ENCODE measurements around the gene DHX15.

Gene DHX15
- total RNA-seq: 203 to 282 (median 233) reads per million in 18 experiments

DNA sequence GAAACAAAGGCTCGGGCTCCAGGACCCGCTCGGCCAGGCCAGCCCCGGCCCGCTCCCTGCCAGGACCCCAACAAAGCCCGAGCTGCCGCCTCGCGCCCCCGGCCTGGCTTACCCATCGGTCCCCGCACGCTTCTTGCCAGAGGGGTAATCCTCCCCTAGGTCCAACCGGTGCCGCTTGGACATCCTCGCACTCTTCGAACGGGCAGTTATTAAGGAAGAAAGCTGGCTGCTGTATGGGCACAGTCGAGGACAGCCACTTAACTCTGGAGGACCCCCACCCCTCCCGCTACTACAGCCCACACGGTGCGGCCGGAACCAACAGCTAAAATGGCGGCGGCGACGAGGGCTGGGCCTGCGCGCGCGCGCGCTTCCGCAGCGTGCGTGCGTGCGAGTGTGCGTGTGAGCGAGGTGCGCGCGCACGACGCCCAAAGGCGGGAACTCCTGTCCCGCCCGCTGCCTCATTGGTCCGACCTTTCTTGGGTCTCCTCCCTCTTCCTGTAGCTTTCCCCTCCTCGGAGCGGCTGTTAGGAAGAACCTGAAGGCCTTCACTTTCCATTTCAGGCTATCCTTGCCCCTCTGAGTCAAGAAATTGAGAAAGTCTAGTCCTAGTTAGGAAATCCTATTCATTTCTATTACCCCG, at the start of gene DHX15:
TSS of gene DHX15 (minus strand) at position 344 of the 640 bp plus-strand sequence. CDS start at position 183, 161 bp downstream.
- peak; percentile 97 to 98 for DNase-seq

DNA sequence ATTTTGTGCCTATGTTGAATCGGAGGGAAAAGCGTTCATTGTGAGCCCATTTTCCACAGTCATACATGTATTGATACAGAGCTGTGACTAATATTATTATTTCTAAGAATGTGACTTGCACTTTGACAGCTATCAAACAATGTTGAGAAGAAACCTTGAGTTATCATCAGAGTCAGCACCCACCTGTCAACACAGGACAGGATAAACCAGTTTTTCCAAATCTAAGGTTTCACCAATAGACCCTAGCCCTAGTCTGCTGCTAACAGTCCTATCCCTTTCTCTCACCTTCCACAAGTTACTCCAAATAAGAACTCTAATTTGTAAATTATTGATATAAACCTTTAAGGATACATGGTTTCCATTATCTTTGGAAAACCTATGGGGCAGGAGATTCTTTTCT, 47.7 kb upstream of the DHX15 start:
- no peak for DNase-seq

DNA sequence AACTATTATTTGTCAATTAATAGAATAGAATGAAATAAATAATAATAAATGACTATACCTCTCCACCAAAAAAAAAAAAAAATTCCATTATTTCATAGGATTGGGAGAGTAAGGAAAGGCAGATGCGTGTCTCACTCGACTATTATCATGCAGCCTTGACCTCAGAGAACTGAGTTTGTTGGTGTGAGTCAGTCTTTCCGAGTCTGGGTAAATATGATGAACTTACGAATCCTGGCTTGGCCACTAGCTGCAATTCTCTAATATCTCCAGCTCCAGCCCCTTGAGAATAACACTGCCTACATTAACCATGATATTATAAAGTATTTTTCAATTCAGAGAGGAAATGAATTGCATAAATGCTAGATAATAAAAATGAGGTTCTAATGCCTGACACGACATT, 46.6 kb upstream of the DHX15 start:
- no peak for DNase-seq

DNA sequence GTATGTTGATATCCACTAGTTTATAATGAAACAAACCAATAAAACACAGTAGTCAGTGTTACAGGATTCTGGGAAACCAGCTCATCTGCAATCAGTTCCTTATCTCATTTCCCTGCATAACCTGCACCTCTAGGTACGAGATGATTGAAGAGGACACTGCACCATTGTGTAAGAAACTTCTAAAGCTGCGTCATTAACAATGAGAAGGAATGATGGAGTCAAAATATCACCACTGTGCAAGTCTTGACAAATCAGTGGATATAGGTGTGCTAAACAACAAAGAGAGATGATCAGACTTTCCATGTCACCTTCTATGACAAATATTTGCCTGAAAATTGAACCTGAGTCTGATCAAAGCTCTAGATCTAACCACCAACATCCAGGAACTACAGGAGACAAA, 40.7 kb upstream of the DHX15 start:
- DNase-seq: no peak

DNA sequence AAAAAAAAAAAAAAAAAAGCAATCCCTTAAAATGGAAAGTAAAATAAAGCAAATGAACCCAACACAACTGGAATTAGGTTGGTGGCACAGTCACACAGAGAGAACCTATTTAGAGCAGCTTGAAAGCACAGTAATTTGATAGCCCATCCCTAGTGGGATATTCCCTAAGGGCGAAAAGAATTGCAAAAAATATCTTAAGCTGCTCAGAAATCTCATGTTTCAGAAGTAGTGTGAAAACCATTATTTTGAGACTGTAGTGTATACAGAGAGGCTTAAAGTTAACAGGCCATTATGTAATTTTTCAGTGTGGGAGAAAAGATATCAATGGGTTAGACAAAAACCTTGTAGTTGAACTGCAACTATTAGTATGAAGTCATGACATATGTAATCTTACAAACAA, 40.0 kb upstream of the DHX15 start:
- DNase-seq: no peak

DNA sequence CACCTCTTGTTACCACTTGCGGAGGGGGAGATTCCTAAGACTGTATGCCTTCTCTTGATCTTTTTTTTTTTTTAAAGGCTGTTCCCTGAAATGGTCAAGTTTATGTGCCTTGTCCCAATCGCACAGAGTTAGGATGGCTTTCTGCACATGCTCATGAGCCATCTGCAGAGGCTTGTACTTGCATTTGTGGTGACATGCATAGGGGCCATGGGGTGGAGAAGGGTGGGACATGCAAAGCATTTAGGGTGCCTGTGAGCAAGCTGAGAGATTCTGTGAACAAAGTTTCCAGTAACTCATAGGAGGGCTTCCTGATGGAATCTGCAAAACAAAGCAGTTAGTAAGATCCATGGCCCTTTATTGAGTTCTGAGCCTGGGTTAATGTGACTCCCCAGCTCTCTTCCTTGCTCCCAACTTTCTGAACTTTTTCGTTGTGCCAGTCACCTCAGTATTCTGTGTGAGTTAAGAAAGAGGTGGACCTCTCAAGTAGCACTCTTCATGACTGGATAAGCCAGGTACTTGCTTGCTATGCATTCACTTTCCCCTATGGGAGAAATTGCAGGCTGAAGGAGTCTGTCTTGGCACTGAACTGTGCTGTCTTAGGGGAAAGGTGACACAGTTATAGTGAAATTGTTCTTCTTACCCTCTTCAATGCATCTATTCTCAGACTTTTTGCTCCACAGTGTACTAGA, 37.9 kb upstream of the DHX15 start:
- no peak for DNase-seq

DNA sequence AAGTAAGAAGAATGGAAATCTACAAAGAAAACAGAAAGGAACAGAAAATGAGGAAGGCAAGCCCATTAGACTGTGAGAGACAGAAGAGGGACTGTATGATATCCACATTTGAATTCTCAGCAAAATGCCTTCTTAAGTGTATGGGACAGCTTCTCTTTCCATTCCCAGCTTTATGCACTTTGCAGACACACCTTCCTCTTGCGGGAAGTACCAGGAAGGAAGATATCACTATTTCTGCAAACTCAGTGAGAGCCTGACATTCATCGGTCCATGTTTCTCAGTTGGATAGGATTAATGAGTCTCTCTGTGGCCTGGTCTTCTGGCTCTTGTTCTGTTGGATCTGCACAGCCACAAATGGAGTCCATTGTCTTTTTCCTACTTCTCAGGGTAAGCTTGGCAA, 31.6 kb upstream of the DHX15 start:
- DNase-seq: no peak

DNA sequence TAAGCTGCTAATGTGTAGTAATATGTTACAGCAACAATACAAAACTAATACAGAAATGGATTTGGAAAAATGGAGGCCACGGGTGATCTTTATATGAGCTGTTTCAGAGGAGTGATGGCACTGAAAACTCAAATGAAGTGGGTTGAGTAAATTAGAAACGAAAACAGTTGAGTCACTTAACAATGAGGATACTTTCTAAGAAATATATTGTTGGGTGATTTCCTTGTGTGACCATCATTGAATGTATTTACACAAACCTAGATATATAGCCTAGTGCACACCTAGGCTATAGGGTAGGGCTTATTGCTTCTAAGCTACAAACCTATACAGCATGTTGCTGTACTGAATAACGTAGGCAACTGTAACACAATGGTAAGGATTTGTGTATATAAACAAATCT, 30.5 kb upstream of the DHX15 start:
- DNase-seq: no peak

DNA sequence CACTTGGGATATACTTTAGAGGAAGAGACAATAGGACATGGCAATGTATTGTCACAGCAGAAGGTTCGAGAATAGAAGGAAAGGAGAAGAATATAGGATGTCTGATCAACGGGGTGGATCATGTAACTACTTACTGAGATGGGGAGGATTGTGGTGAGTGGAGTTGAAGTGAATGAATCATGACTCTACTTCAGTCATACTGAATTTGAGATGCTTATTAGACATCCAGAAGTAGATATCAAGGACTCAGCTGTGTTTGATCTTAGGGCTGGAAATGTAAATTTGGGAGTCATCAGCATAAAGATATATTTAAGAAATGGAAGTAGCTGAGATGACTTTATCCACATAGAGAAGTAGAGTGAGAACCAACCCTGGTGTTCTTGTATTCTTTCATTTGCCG, 29.1 kb upstream of the DHX15 start:
- DNase-seq: no peak

DNA sequence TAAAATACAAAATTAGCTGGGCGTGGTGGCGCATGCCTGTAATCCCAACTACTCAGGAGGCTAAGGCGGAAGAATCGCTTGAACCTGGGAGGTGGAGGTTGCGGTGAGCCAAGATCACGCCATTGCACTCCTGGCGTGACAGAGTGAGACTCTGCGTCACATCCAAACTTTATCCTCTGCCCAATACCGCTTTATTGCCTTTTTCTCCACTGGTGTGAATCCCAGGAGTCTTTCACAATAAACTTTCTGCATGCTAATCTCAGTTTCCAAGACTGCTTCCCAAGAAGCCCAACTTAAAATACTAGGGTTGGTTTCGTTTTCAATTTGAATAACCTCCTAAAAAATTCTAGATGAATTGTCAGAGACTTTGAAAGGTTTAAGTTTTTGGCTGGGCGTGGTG, 27.2 kb upstream of the DHX15 start:
- DNase-seq: no peak

DNA sequence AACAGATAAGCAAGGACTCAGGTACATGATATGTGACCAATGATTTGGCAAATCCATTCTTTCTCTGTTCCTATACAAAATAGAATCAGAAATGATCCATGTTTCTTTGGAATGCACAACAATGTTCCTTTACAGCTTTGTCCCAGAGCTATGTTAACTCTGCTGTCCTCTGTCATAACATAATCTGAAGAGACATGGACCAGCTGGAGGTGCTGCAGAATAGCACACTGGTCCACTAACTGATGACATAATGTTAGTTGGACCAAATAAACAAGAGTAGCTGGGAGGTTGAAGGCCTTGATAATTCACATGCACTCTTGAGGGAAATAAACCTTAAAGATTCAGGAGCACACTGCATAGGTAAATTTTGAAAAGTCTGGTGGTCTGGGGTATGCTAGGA, 23.0 kb upstream of the DHX15 start:
- DNase-seq: no peak

DNA sequence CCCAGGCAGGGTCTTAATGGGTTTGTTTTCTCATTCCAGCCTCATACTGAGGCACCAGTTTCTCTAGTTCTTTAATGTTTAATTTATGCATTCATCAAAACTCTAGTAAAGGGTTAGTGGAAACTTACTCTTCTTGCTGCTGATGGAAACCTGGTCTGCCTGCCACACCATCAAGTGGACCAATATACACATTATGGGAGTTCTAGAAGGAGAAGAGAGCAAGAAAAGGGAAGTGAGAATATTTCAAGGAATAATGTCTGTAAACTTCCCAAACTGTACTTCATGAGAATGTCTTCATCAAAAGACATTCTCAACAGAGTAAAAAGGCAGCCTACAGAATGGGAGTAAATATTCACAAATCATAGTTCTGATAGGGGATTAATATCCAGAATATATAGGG, 20.9 kb upstream of the DHX15 start:
- DNase-seq: peak; percentile 21 to 47

DNA sequence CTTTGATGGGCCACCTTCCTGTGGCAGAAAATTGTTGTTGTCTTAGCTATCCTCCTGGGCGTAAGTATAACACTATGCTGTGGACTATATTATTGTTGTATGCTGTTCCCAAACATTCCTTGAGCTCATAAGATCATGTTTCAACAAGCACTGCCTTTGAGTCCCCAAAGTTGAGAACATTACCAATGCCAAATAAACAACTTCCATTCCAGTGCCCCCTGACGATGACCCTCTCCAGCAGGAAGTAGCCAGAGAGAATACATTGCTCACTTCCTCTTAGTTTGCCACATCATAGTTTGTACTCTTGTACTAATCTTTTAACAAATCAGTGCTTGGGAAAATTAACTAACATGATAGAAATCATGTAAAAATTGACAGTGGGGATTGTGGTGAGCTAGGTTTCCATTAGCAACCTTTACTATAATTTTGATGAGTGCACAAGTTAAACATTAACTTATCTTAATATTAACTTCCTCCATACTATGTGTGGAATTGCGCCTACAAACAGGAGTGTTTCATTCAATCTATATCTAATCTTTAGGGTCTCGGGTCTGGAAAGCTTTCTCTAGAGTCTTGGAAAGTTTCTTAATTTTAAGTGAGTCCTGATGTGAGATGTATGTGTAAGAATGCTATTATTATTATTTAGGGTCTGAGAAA, 20.3 kb upstream of the DHX15 start:
- peak in 1 of 2 donors; percentile 28 for DNase-seq

DNA sequence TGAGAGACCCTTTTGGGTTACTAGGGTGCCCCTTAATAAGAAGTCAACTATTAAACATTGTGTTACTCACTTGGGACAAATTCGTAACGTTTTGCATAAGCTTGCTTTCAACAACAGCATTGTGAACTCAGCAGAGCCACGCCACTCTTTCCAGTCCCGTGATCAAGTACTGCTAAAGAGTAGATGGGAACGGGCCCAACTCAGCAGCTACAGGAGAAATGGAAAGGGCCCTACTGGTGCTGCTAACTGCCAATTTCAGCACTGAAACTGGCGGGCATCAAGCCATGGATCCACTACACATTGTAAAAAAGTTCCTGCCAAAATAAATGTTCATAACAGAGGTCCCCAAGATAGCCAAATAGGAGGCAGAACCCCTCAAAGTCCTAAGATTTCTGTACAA, 19.0 kb upstream of the DHX15 start:
- DNase-seq: no peak

DNA sequence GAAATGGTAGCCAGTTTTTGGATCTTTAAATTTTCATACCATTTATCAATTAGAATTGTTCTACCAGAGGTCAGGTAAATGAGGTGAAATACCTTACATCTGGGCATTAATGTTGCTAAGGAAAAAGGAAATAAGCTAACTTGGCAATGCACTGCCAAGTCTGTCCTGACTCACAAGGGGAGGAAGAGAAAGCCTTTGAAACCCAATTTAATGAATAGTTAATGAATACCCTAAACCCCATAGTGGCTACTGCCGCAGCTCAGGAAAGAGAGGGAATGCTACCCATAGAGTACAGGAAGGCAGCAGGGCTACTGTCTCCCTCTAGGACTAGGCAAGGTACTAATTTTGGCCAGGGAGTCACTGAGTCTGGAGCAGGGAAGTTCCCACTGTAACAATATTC, 16.8 kb upstream of the DHX15 start:
- no peak for DNase-seq

DNA sequence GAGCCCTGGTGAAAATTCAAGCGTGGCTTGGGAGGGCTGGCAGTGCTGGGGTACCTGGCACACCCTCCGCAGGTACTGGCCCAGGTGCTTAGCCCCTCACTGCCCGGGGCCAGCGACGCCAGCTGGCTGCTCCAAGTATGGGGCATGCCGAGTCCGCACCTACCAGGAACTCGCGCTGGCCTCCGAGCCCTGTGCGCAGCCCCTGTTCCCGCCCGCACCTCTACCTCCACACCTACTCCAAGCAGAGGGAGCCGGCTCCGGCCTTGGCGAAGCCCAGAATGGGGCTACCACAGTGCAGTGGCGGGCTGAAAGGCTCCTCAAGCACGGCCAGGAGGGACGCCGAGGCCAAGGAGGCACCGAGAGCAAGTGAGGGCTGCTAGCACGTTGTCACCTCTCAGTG, 14.9 kb upstream of the DHX15 start:
- no peak for DNase-seq

DNA sequence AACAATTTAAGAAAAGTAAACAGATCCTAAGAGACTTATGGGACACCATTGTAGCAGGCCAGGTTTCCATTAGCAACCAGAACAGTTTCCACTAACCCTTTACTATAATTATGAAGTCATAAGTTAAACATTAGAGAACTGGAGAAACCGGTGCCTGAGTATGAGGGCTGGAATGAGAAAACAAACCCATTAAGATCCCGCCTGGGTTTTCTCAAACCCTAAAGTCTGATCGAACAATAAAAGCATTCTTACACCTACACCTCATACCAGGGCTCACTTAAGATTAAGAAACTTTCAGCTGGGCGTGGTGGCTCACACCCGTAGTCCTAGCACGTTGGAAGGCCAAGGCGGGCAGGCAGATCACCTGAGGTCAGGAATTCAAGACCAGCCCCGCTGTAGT, 13.7 kb upstream of the DHX15 start:
- DNase-seq: no peak

DNA sequence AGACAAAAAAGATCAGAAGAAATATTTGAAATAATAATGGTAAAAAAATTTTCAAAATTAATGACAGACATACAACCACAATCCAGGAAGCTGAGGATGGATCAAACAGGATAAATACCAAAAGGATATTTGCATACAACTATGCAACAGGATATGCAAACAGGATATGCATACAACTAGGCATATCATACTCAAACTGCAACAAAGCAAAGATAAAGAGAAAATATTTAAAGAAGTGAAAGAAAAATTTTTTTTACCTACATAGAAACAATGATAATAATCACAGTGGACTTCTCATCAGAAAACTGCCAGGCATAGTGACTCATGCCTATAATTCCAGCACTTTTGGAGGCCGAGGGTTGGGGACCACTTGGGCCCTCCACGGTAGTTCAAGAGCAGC, 11.3 kb upstream of the DHX15 start:
- DNase-seq: no peak

DNA sequence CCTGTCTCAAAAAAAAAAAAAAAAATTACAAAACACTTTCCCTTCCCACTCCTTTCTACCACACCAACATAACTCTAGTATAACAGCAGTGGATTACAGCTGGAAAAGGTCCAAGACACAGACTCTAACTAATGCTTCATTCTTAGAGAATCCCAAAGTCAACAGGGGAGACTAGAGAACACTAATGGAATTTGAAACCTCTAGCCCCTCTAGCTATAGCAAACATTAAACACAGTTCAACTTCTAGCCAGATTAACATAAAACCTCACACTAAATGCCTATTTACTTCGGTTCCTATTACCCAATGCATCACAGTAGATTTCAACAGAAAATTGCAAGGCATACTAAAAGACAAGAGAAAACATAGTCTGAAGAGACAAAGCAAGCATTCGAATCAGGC, 10.5 kb upstream of the DHX15 start:
- no peak for DNase-seq

DNA sequence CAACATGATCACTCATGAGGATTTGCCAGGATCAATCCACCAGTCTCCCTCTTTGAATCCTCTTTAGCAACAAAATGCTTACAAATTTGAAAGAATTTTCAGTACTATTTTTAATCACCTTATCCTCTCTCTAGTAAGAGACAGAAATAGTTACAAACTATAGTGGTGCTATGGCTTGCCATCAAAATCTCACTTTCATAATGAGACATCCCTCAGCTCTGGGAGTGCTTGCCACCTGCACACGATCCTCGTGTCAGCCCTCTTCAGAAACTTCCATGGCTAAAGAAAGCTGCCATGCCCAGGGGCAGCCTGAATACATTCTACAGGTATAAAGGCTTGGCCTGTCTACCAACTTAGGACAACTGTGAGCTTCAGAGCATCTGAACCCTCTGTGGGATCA, 5.1 kb upstream of the DHX15 start:
- DNase-seq: no peak

DNA sequence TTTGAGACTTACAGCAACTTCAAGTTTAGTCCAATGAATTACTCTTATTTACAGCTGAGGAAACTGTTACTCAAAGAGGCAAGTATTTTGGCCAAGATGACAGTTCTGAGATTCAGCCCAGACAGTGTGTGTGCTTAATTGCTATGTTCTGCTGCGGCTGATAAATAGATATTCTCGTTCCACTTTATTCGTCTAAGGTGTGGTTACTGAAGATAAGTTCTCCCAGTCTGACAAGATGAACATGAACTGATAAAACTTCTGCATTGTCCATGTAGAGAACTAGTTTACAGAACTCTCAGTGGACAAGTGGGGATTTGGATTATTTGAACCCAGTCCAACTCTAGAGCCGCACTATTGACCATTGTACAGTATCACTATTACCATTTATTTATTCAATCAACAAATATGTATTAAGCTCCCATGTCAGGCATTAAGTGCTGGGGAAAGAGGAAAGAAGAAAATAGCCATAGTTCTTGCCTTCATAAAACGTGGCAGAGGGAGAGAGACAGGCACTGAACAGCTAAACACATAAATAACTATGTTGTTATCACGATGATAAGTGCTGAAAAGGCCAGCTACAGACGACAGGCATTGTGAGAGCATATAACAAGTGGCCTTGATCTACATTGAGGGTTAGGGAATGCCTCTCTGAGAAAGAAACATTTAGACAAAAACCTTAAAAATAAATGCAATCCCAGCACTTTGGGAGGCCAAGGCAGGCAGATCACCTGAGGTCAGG, 4.0 kb upstream of the DHX15 start:
- no peak for DNase-seq

DNA sequence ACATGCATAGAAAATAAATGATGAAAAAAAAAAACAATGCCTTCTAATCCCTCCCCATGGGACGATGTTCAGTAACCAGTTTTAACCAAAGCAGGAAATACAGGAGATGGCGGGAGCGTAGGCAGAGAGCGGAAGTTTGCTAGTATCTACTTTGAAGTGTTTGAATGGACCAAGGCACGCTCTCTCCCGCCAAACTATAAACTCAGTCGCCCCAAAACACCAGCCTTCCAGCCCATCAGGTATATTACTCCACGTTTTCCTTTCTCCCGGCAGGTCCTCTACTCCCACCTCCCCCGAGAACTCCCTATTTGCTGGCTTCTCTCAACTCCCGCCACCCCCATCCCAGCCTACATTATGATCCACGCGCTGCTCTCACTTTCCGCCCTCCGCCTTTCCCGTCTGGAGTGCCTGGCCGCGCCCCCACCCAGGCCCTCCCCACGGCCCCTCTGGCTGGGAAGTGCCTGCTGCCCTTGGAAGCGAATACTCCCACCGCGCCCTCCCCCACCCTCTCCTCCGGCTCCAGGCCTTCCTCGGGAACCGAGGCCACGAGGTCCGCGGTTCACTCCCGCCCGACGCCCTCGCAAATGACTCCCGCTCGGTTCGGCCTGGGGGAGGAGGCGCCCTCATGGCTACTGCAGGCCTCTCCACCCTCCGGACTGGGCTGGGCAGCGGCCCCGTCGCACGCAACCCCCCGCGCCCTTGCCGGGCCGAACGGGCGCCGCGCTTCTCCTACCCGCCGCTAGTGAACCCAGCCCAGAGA, 723 bp downstream of the DHX15 start:
- DNase-seq: peak; percentile 60 to 78
